Peyer's patch (tissue), 4 donors: ENCODE data around the gene ST3GAL4. TPM values are rescaled to one million over a fixed set of nuclear protein-coding genes. Genes with fewer than 3 reads are reported as not detected.
"Not testable (repeated sequence)": the region's sequence is repeated elsewhere in the genome, so short reads cannot be mapped to it uniquely, and the experiment has no call there.

Experiments
- DNase-seq, 3 donors: peaks; one replicate each; pipeline ENCODE4 v3.0.0-alpha.2; 2017 to 2019
- H3K27ac ChIP-seq, 4 donors: fragments of 200-600 bp; sonication (generic); one replicate each; pipeline ENCODE4 v1.5.1; 2016 to 2019
- H3K27me3 ChIP-seq, 2 donors: fragments of 200-600 bp; sonication (generic); one replicate each; pipeline ENCODE4 v1.5.1; 2019
- H3K36me3 ChIP-seq, 3 donors: fragments of 200-600 bp; sonication (generic); one replicate each; pipeline ENCODE4 v1.5.1; 2016 to 2019
- H3K4me1 ChIP-seq, 4 donors: fragments of 200-600 bp; sonication (generic); one replicate each; pipeline ENCODE4 v1.5.1; 2016 to 2019
- H3K4me3 ChIP-seq, 4 donors: fragments of 200-600 bp; sonication (generic); 1 replicate in 3 of 4; 2 replicates in 1 of 4; pipeline ENCODE4 v1.5.1; 2016 to 2019; ENCODE audit warnings: mild to moderate bottlenecking in 1 of 4
- H3K9me3 ChIP-seq, 4 donors: fragments of 200-600 bp; sonication (generic); one replicate each; pipeline ENCODE4 v1.5.1; 2016 to 2019; ENCODE audit warnings: mild to moderate bottlenecking in 1 of 4
- POLR2A ChIP-seq, 2 donors: fragments of 450-650 bp; IDR thresholded peaks; one replicate each; pipeline ENCODE4 v1.5.1; 2017; ENCODE audit warnings: antibody characterized with exemption in 2 of 2, mild to moderate bottlenecking in 2 of 2, moderate library complexity in 2 of 2
- total RNA-seq, 4 donors: library from RNA; depleted of rRNA; stranded (reverse); fragments of >200 nt; gene quantifications; one replicate each; pipeline ENCODE4 v1.1.0, GENCODE V29; 2016
- TF ChIP-seq, protein P1 (sequence below), 6 experiments: fragments of 450-650 bp in 4 of 6; fragments of 200-600 bp in 2 of 6; sonication (generic) in 1 of 6; IDR thresholded peaks; one replicate each; pipeline ENCODE4 v1.5.1; 2017 to 2019; ENCODE audit warnings: antibody characterized with exemption in 6 of 6, mild to moderate bottlenecking in 3 of 6, moderate library complexity in 1 of 6

Gene ST3GAL4
- total RNA-seq, 4 donors from 2014 or later, result 1.1 to 14.0 (median 8.6) TPM

DNA sequence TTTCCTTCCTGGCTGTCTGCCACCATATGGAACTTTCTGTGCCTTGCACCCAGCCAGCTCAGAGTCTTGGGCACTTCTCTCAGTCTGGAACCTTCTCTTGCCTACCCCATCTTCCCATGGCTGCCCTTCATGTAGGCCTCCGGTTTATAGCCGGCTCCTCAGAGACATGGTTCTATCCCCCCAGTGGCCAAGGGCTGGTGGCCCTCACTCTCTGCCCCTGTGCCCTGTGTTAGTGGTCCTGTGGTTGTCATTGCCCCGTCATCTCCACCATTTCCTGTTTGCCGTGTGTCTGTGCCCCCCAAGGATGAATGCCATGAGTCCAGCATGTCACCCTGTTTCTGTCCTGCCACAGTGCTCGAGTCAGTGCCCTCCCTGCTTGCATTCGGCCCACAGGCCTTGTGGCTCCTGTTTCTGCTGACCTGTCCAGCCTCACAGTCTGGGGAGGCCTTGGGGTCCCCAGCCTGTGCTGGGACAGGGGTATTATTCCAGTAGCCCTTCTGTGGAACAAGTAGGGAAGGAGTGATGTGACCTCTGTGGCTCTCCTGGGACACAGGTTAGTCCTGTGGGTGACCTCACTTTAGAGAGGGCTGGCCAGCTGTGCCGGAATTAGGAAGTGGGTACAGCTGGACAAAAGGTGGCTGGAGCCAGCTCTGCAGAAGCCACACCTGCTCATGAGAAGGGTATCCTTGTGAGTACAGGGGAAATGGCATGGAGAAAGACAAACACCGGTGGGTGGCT lies 30.7 kb downstream of the ST3GAL4 start:
- Histone ChIP-seq H3K27ac (no peak overlapping the region), H3K4me1 (peaks cover 0 to 1% (median 0%) of the 10 kb centered on the region in 4 donors), H3K36me3 (no peaks in the 10 kb centered on the region), H3K9me3 (no peaks in the 10 kb centered on the region), H3K27me3 (no peaks in the 10 kb centered on the region), H3K4me3 (no peak overlapping the region)
- no peak for DNase-seq
- TF ChIP-seq POLR2A (IDR thresholded peaks at IDR 0.05), result no peak
- TF ChIP-seq, protein P1, sequence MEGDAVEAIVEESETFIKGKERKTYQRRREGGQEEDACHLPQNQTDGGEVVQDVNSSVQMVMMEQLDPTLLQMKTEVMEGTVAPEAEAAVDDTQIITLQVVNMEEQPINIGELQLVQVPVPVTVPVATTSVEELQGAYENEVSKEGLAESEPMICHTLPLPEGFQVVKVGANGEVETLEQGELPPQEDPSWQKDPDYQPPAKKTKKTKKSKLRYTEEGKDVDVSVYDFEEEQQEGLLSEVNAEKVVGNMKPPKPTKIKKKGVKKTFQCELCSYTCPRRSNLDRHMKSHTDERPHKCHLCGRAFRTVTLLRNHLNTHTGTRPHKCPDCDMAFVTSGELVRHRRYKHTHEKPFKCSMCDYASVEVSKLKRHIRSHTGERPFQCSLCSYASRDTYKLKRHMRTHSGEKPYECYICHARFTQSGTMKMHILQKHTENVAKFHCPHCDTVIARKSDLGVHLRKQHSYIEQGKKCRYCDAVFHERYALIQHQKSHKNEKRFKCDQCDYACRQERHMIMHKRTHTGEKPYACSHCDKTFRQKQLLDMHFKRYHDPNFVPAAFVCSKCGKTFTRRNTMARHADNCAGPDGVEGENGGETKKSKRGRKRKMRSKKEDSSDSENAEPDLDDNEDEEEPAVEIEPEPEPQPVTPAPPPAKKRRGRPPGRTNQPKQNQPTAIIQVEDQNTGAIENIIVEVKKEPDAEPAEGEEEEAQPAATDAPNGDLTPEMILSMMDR (IDR thresholded peaks at IDR 0.05), result no peak

DNA sequence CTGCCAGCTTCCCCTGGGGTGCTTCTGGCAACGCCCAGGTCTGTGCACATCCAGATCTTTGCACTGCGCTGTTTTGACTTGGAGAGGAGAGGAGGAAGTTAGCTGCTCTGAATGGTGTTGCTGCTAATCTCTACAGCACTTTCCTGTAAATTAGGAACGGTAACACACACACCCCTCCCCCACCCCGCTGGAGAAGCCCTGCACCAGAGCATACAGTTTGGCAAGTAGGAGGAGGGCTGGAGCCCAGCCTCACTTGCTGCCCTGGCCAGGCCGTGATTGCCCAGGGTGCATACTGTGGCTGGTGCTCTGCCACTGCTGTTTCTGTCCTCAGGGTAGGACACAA lies 31.2 kb downstream of the ST3GAL4 start:
- H3K9me3 ChIP-seq, H3K4me1 ChIP-seq, H3K36me3 ChIP-seq, H3K4me3 ChIP-seq, H3K27me3 ChIP-seq, H3K27ac ChIP-seq, DNase-seq: not testable (repeated sequence)

DNA sequence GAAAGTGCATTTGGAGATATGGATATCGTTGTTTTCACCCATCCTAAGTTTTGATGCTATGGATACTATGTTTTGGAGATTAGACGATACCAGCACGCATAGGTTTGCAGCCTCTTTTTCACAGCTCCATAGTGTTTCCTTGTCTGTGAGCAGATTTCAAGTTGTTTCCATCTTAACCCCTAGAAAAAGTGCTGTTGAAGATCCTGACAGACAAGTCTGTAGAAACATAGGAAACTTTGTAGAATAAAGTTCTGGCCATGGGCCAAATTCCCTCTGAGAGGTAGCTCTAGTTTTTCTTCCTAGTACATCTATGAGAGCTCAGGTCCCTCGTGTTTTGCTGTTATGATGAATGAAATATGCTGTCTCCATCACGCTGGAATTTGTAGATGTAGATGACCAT lies 32.4 kb downstream of the ST3GAL4 start:
- H3K36me3 ChIP-seq, result no peaks in the 10 kb centered on the region
- no peaks in the 10 kb centered on the region for H3K9me3 ChIP-seq
- H3K27me3 ChIP-seq, result no peaks in the 10 kb centered on the region
- H3K4me1 ChIP-seq, result peaks cover 0 to 14% (median 0%) of the 10 kb centered on the region in 4 donors
- DNase-seq, result no peak
- no peak overlapping the region for H3K4me3 ChIP-seq
- H3K27ac ChIP-seq, result no peak overlapping the region
- no peak for TF ChIP-seq POLR2A (IDR thresholded peaks at IDR 0.05)
- TF ChIP-seq, protein P1 (IDR thresholded peaks at IDR 0.05), result no peak

DNA sequence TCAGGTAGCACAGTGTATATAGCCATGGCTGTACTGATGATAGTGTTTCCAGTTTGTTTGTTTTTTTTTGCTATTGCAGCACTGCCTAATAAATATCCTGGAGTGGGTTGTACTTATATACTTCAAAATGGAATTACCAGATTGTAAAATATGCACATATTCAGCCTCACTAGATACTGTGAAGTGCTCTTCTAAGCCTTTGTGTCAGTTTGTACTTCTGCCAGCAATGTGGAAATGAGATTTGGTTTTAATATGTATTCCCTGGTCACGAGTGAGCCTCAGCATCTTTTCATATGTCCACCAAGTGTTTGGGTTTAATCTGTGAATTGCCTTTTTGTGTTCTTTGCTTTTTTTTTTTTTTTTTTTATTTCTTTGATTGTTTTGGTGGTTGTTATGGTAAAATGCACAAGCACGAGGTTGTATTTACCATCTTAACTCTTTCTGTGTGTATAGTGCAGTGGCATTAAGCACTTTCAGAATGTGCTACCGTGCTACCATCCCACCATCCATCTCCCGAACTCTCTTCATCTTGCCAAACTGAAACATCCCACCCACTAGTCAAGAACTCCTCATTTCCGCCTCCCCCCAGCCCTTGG lies 34.9 kb downstream of the ST3GAL4 start:
- TF ChIP-seq, protein P1 (IDR thresholded peaks at IDR 0.05), result no peak
- no peak for TF ChIP-seq POLR2A (IDR thresholded peaks at IDR 0.05)
- H3K9me3 ChIP-seq, result no peaks in the 10 kb centered on the region
- no peak overlapping the region for H3K27ac ChIP-seq
- H3K36me3 ChIP-seq, result no peaks in the 10 kb centered on the region
- DNase-seq, result no peak
- H3K27me3 ChIP-seq, result no peaks in the 10 kb centered on the region
- no peak overlapping the region for H3K4me3 ChIP-seq
- H3K4me1 ChIP-seq, result peaks cover 0 to 14% (median 0%) of the 10 kb centered on the region in 4 donors

DNA sequence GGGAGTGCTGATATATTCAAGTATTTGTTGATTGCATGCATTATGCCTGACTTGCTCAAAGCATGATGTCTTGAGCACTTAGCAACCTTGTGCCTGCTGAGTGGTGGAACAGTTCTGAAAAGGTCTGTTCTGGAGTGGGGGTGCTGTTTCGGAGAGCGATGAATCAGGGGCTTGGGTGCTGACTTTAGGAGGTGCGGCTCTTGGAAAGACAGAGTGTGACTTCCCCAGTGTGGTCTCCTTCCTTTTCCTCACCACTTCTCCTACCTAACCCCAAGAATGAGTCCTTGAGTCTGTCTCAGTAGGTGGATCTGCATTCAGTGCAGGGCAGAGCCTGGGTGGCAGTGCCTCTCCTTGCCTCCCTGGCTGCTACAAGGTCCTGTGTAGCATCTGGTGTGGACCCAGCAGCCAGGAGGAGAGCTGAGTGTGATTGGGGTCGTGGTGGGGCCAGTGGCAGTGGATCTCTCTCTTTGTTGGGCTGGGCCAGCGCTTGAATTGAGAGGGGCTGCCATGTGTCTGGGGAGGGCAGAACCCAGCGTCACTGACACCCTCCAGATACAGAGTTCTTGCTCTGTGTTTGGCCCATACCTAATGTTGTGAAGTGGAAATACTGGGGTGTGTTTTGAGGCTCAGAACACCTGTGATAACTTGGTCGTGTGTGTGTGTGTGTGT lies 35.9 kb downstream of the ST3GAL4 start:
- Histone ChIP-seq H3K9me3 (no peaks in the 10 kb centered on the region), H3K27me3 (no peaks in the 10 kb centered on the region), H3K4me1 (peaks cover 0 to 14% (median 0%) of the 10 kb centered on the region in 4 donors), H3K4me3 (no peak overlapping the region), H3K27ac (no peak overlapping the region), H3K36me3 (no peaks in the 10 kb centered on the region)
- TF ChIP-seq, protein P1 (IDR thresholded peaks at IDR 0.05), result no peak
- TF ChIP-seq POLR2A (IDR thresholded peaks at IDR 0.05), result no peak
- DNase-seq, result no peak
